Thoracic aorta (tissue), 2 donors: ENCODE data around the gene ITIH3. TPM values are rescaled to one million over a fixed set of nuclear protein-coding genes. Genes with fewer than 3 reads are reported as not detected.

Experiments
- ATAC-seq: fragments of 150-250 bp; one replicate; pipeline ENCODE4 v1.8.0; 2017; ENCODE audit warnings: low read depth; ENCODE audit not compliant: insufficient number of reproducible peaks, low FRiP score
- DNase-seq: peaks from one replicate; pipeline ENCODE4 v3.0.0-alpha.2; 2020; ENCODE audit warnings: low spot score
- H3K27ac ChIP-seq, 2 donors: fragments of 200-600 bp; sonication (generic); 1 replicate in 1 of 2; 2 replicates in 1 of 2; pipeline ENCODE4 v1.5.1; 2016; ENCODE audit warnings: mild to moderate bottlenecking in 2 of 2, moderate library complexity in 2 of 2
- H3K27me3 ChIP-seq: fragments of 200-600 bp; sonication (generic); replicated peaks from 2 replicates; pipeline ENCODE4 v1.6.0; 2016; ENCODE audit warnings: mild to moderate bottlenecking; ENCODE audit not compliant: insufficient read depth
- H3K36me3 ChIP-seq: fragments of 200-600 bp; sonication (generic); one replicate; pipeline ENCODE4 v1.5.1; 2016
- H3K4me1 ChIP-seq, 2 donors: fragments of 200-600 bp; sonication (generic); 1 replicate in 1 of 2; 2 replicates in 1 of 2; pipeline versions ENCODE4 v1.5.1 to v1.6.0; 2016; ENCODE audit warnings: low read depth in 2 of 2, mild to moderate bottlenecking in 1 of 2; ENCODE audit not compliant: control insufficient read depth in 1 of 2
- H3K4me3 ChIP-seq: fragments of 200-600 bp; sonication (generic); 2 replicates; pipeline ENCODE4 v1.5.1; 2016; ENCODE audit warnings: mild to moderate bottlenecking
- H3K9me3 ChIP-seq: fragments of 200-600 bp; sonication (generic); 2 replicates; pipeline ENCODE4 v1.5.1; 2016
- CTCF ChIP-seq: fragments of 200-600 bp; sonication (generic); IDR thresholded peaks from one replicate; pipeline ENCODE4 v1.5.1; 2019; ENCODE audit warnings: antibody characterized with exemption
- total RNA-seq, 2 donors: library from RNA; depleted of rRNA; stranded (reverse); fragments of >200 nt; gene quantifications; one replicate each; pipeline versions ENCODE4 v1.1.0 to v1.2.3, GENCODE V29; 2016

The ITIH3 gene
- total RNA-seq, 2 donors from 2014 or later = 2.6 to 14.2 TPM

DNA sequence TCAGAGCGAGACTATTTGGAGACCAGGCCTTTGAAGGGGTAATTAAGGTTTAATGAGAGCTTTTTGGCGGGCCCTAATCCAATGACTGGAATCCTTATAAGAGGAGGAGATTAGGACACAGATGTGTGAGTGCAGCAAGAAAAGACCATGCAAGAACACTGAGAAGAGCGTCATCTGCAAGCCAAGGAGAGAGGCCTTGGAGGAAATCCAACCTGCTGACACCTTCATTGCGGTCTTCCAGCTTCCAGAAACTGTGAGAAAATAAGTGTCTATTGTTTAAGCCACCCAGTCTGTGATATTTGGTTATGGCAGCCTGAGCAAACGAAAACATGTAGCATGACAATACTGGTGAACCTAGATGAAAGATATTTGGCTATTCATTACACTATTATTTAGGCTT is 63.3 kb downstream of the ITIH3 start:
- DNase-seq = no peak
- H3K9me3 ChIP-seq = no peaks in the 10 kb centered on the region
- H3K36me3 ChIP-seq = peaks cover 3% of the 10 kb centered on the region
- TF ChIP-seq CTCF = no peak
- H3K27ac ChIP-seq = no peak overlapping the region
- no peak overlapping the region for H3K4me3 ChIP-seq
- ATAC-seq = no peak
- H3K27me3 ChIP-seq = no peaks in the 10 kb centered on the region
- H3K4me1 ChIP-seq = peaks cover 0 to 4% of the 10 kb centered on the region in 2 donors

Other genes with a start within 250 kb of the ITIH3 start
- gene PBRM1, start 108.9 kb upstream of the ITIH3 start, total RNA-seq = 10 to 100 TPM; 84.5 to 87.2 TPM
- 100 to 1,000 TPM in 1 of 2 donors, 10 to 100 TPM in 1; 38.2 to 136 TPM for gene GNL3, start 108.8 kb upstream of the ITIH3 start, total RNA-seq
- gene GLT8D1, start 89.0 kb upstream of the ITIH3 start, total RNA-seq = 10 to 100 TPM; 54.4 to 64.6 TPM
- gene SPCS1, start 88.7 kb upstream of the ITIH3 start, total RNA-seq = 100 to 1,000 TPM in 1 of 2 donors, 10 to 100 TPM in 1; 99.9 to 133 TPM
- gene NEK4, start 23.9 kb upstream of the ITIH3 start, total RNA-seq = 10 to 100 TPM; 17.5 to 24.4 TPM
- not detected for gene ITIH1, start 17.2 kb upstream of the ITIH3 start, total RNA-seq
- gene ITIH4, start 35.9 kb downstream of the ITIH3 start, total RNA-seq = 10 to 100 TPM; 50.6 to 51.4 TPM
- 10 to 100 TPM; 21.0 to 33.8 TPM for gene MUSTN1, start 40.2 kb downstream of the ITIH3 start, total RNA-seq
- gene STIMATE, start 102.8 kb downstream of the ITIH3 start, total RNA-seq = 10 to 100 TPM; 45.2 to 75.1 TPM